Measurements from ENCODE around the gene HIVEP1.
"Not testable (repeated sequence)": the region's sequence is repeated elsewhere in the genome, so short reads cannot be mapped to it uniquely, and the experiment has no call there.

Gene HIVEP1

GRCh38 chr6:12163149-12163548 lies 151.0 kb downstream of the HIVEP1 start:
- DNase-seq, result no peak

DNA sequence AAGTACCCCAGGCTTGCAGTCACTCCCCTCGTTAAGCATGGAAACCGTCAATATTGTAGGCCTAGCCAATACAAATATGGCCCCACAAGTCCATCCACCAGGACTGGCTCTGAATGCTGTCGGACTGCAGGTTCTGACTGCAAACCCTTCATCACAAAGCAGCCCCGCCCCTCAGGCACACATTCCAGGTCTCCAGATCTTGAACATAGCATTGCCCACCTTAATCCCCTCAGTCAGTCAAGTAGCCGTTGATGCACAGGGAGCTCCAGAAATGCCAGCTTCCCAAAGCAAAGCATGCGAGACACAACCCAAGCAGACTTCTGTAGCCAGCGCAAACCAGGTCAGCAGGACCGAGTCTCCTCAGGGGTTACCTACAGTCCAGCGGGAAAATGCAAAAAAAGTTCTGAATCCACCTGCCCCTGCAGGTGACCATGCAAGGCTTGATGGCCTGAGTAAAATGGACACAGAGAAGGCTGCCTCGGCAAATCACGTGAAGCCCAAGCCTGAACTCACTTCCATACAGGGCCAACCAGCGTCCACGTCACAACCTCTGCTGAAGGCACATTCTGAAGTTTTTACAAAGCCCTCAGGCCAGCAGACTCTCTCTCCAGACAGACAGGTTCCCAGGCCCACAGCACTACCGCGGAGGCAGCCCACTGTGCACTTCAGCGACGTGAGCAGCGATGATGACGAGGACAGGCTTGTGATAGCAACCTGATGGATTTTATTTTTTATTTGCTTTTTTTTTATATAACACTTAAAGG lies 151.8 kb downstream of the HIVEP1 start:
- DNase-seq, result no peak

DNA sequence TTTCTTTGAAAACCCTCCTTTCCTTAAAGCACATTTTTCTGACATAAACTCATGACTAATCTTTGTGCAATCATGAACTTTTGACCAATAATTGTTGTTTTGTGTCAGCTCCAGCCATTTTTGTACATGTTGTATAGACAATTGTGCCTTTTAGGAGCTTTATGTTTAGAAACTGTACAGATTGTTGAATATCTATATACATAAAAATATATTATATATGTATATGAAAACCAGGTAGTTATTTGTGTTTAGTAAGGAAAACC lies 152.3 kb downstream of the HIVEP1 start:
- no peak for DNase-seq

DNA sequence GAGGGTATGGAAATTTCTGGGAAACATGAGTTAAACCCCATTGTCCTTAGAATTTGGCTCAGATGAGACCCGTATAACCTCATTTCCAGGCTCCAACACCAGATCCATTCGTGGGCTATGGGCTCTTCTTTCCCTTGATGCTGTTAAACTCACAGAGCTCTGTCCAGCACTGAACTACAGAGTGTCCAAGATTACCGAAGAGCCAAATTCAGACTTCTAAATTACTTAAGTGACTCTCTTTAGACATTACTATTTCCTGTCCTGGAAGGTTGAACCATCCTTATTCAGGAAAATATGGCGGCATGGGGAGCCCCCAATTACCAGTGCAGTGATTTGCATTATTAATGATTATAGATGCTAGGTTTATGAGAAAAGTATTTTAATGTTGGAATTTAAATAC lies 153.2 kb downstream of the HIVEP1 start:
- no peak for DNase-seq

GRCh38 chr6:12165722-12166280 lies 153.7 kb downstream of the HIVEP1 start:
- DNase-seq, result no peak

- DNase-seq, result no peak
These were observed 157.3 kb downstream of the HIVEP1 start for GRCh38 chr6:12169377-12169776.

- no peak for DNase-seq
These were observed 158.4 kb downstream of the HIVEP1 start for GRCh38 chr6:12170351-12171092.

DNA sequence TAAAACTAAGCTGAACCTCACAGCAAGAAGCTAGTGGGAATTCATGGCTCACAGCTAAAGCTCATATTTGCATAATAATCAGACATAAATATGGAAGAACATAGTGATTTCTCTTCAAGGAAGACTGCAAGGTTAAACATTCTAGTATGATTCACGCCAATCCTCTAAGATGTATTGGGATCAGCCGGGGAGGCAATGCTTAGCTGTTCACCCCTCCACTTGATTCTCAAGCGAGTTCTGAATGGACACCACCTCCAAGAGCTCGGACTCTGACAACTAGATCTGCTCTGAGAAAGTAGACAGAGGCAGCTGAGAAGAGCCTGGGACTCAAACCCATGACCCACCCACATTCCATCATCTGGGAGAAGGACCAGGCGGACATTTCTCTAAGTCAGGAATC lies 159.6 kb downstream of the HIVEP1 start:
- no peak for DNase-seq

DNA sequence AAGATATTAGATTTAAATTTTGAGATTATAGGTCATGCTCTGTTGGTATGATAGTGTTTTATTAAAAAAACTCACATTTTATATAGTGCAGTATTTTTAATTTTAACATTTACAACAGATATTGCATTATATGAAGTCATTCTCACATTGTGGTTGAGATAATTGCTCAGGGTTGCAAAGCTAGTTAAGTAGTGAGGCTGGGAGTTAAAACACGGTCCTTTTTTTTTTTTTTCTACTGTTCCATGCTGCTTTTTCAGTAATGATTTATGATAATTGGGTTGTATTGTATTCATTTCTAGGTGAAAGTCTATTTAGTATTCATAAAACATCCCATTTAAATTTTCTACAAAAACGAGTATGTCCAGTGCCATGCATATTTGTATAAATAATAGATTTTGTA lies 160.5 kb downstream of the HIVEP1 start:
- no peak for DNase-seq

DNA sequence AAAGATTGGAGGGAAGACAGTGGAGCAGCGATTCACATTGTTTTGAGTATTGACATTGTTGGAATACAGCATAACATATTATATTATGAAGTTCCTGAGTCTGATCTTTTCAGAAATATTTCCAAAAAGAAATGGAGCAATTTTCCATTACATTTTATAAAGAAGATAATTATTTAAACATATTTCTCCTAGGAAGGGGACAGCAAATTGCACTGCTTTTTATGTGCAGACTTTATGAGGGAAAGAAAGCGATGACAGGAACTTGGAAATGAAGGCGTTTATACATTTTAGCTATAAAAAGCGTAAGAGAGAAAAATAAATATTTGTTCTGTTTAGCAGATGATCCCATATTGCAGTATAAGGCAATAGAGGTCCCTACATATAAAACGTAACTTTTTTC lies 161.1 kb downstream of the HIVEP1 start:
- no peak for DNase-seq

DNA sequence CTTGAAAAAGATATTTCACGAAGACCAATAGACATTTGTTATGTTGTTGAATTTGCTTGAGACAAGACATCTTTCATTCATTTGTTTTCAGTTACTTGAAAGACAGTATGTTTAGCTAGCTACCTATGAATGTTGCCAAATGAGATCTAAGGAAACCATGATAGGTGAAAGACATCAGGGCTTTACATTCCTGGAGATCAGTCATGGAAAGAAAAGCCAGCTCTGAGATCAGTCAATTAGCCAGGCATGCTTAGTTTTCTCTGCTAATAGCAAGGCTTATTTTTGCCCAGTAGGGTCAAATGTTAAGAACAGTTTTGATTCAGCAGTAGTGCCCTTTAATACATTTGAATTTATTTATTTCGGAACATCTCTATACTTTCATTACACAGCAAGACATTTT lies 161.5 kb downstream of the HIVEP1 start:
- no peak for DNase-seq

DNA sequence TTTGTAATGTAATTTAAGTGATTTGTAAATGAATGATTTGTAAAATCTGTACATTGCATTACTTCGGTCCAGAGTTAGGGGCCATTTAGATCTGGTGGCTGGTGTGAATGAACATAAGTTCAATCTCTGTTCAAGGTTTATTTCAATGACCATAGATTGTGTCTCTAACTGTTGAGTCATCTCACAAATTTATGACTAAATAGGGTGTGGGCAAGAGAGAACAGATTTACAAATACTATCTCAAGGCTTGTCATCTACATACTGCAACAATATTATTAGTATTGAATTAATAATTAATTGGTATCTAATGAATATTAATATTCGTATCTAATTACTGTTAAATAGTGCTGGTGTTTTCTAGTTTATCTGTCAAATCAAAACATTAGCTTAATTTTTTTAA lies 162.8 kb downstream of the HIVEP1 start:
- DNase-seq, result no peak

DNA sequence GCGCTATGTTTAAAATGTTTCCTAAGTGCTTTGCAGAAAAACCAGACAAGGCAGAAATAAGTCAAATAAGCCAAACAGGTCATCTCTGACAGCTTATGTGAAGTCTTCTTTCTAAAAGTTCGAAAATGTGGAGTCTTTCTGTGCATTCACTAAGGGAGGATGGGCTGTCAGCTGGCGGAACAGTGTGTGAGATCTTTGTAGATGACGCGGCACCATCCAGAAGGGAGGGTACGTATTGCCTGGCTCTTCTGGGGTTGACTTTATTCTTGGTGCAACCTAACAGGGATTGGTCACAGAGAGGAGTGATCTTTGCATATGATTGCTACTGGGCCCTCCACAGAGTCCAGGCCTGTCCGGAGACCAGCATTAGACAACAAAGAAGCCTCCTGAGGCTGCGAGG lies 163.5 kb downstream of the HIVEP1 start:
- no peak for DNase-seq

- DNase-seq, result not testable (repeated sequence)
These were observed 164.7 kb downstream of the HIVEP1 start for GRCh38 chr6:12176782-12177181.

DNA sequence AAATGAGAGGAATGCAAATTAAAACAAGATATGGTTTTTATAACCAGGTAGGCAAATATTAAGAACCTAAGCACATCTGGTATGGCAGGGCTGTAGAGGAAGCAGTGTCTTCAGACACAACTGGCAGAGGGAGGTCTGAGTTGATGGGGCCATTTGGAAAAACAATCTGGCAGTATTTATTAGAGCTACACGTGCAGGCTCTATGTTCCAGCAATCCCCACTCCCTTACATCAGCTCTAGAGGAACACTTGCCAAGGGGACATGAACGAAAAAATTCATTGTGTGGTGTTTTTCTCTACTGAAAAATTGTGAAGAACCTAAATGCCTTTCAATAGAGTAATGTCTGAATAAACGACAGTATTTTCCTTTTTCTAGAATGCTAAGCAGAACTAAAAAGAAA lies 166.4 kb downstream of the HIVEP1 start:
- no peak for DNase-seq

DNA sequence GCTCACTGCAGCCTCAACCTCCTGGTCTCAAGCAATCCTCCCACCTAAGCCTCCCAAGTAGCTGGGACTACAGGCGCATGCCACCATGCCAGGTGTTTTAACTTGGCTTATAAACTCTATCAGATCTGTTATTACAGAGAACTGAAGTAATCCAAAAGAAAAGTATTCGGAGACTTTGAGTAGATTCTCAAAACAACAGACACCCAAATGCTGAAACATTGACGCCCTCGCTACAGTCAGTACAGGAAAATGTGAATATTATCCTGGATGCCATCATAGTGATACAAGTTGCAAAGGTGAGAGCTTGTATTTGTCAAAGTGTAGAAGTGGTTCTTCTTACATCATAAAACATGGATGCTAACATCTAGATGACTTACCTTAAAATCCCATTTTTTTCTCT lies 169.4 kb downstream of the HIVEP1 start:
- no peak for DNase-seq

DNA sequence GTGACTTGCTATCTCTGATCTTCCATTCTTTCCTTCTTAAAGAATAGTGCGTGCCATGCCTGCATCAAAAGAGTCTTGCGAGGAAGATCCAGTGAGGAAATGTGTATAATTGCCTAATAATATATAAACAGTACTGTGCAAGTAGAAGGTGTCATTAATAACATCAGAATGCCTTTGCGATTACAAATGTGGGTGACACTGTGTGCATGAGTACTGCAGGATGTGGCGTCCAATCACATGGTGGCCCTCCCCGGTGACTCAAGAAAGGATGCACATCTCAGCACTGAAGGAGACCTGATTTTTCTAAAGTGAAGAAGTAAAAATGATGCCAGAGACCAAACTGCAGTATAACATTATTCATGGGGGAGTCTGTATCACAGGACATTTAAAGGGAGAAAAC lies 170.6 kb downstream of the HIVEP1 start:
- no peak for DNase-seq

DNA sequence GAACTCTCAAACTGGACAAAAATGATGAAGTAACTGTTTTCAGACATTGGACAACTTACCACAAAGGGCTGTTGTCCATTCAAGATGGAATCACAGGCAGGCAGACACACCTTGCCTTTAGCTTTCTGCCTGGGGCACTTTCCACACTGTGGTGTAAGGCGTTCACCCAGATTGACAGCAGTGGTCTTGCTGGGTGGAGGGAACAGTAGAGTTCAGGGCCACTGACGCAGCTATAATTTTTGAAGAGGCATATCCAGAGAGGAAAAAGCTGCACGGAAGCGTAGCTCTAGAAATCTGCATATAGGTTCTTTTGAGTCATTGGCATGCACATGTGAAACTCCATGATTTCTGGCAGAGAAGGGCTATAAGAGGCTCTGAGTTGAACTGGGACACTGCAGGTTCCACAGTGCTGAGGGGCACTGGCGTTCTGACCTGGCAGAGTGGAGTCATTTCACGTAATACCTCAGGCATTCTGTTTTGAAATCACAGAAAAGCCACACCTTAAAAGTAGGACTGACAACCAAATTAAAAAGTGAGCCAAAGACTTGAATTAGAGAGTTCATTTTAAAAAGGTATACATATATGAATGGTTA lies 173.1 kb downstream of the HIVEP1 start:
- DNase-seq, result no peak

- DNase-seq, result no peak
These were observed 174.4 kb downstream of the HIVEP1 start for GRCh38 chr6:12186528-12186927.

DNA sequence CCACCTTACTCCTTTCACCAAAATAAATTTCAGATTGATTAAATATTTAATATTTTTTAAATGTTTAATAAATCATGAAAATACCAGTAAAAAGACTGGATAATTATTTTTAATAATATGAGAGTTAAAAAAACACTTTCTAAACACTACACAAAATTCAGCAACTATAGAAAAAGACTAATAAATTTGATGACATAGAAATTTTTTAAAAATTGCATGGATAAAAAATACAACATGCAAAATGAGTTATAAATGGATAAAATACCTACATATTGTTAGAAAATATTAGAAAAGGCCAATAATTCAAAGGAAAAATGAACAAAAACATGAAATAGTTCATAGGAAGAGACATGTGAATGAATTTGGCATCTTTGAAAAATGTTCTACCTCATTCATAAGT lies 177.0 kb downstream of the HIVEP1 start:
- no peak for DNase-seq

DNA sequence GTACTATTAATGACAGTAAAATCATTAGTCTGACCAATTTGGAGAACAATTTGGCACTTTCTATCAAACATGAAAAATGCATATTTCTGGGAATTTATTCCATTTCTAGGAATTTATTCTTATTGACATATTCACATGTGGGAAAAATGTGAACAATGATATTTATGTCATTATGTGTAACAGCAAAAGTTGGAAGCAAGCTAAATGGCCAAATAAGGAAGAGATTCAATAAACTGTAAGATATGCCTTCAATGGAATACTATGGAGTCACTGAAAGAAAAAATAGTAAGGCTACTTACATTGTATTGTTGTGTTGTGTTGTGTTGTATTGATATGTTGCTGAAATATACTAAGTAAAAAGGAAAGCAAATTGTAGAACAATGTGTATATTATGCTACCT lies 177.5 kb downstream of the HIVEP1 start:
- no peak for DNase-seq

- no peak for DNase-seq
These were observed 178.1 kb downstream of the HIVEP1 start for GRCh38 chr6:12190252-12190651.

DNA sequence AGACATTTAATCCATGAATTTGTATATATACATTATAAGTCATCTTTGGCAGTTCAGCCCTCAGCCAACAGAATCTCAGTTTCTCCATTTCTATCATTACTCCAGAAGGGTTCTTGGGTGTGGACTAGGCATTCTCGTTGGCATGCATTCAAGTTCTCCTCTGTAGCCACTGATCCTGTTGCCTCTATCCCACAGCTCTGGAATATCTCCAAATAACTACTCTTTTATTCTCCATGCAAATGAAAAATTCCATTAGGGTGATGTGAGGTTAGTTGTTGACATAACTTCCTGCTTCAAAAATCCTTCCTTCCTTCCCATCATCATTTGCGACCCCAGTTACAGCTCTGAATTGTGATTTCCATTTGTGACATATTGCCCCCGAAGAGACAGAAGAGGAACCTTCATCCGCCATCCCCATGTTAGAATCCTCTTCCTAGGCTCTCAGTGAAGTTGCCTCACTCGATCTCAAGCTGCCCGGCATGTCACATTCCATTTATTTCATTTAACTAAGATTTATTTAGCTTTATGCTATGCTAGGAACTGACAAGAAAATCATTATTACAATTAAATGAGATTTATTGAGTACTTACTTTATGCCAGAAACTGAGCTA lies 184.3 kb downstream of the HIVEP1 start:
- DNase-seq, result no peak

DNA sequence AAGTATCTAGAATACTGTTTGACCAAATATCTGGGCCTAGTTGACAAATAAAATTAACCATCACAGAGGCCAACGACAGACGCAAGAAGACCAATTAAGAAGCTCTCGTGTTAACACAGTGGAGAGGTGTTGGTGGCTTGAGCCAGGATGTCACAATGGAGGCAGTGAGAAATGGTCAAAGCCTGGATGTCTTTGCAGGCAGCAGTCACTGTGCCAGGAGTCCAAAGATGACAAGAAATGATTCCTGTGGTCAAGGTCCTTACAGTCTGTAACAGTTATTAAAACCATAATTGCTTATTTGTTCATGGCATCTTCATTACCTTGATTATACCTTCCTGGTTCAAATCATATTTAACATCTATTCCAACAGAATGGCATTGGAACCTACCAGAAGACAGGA lies 186.7 kb downstream of the HIVEP1 start:
- DNase-seq, result no peak
